ENCODE results near the gene GNAT1. TPM values are rescaled to one million over a fixed set of nuclear protein-coding genes. Genes with fewer than 3 reads are reported as not detected.

Gene GNAT1
- total RNA-seq = not detected

GRCh38 chr3:50190936-50191660 is at the start of gene GNAT1:
Gene GNAT1 (plus strand): TSS chr3:50191610. CDS start chr3:50191726, 116 bp downstream.

GRCh38 chr3:50154840-50155490 is 36.4 kb upstream of the GNAT1 start, which contains the start of gene SEMA3F:
Gene SEMA3F (plus strand): TSS chr3:50155324. CDS start chr3:50159623, 4,299 bp downstream.

GRCh38 chr3:50204804-50205412 is 13.5 kb downstream of the GNAT1 start, which contains the start of gene SLC38A3:
Gene SLC38A3 (plus strand): TSS chr3:50205271. CDS start chr3:50214200, 8,929 bp downstream.

GRCh38 chr3:50235716-50236483 is 44.5 kb downstream of the GNAT1 start, which contains the start of gene GNAI2:
Gene GNAI2 (plus strand): TSS chr3:50236204. CDS start chr3:50236336, 132 bp downstream.

Small RNA genes within 50 kb of the gene (small RNA-seq; reads per million reads assigned to genes)
- gene MIR566 (ENCODE audit: low replicate concordance) (not detected), gene MIR5787 (ENCODE audit: low replicate concordance) (not detected)

Other genes starting within 250 kb of the GNAT1 start
- gene RBM5, start 102.7 kb upstream of the GNAT1 start, total RNA-seq = 261 TPM
- gene SEMA3F, start 36.3 kb upstream of the GNAT1 start, total RNA-seq = 42.8 TPM
- gene SLC38A3, start 13.7 kb downstream of the GNAT1 start, total RNA-seq = 2.9 TPM
- 159 TPM for gene GNAI2, start 44.6 kb downstream of the GNAT1 start, total RNA-seq
- 70.1 TPM for gene SEMA3B, start 77.5 kb downstream of the GNAT1 start, total RNA-seq
- 3.2 TPM for gene LSMEM2, start 87.5 kb downstream of the GNAT1 start, total RNA-seq
- gene IFRD2, start 100.8 kb downstream of the GNAT1 start, total RNA-seq = 31.7 TPM
- gene HYAL3, start 107.8 kb downstream of the GNAT1 start, total RNA-seq = 3.7 TPM
- gene NAA80, start 107.8 kb downstream of the GNAT1 start, total RNA-seq = 4.8 TPM
- 6.3 TPM for gene HYAL1, start 112.0 kb downstream of the GNAT1 start, total RNA-seq
- 128 TPM for gene HYAL2, start 131.1 kb downstream of the GNAT1 start, total RNA-seq
- 10.5 TPM for gene TUSC2, start 136.6 kb downstream of the GNAT1 start, total RNA-seq
- 35.8 TPM for gene RASSF1, start 149.2 kb downstream of the GNAT1 start, total RNA-seq
- gene ZMYND10, start 154.1 kb downstream of the GNAT1 start, total RNA-seq = 3.9 TPM
- 27.5 TPM for gene NPRL2, start 159.2 kb downstream of the GNAT1 start, total RNA-seq
- 18.0 TPM for gene CYB561D2, start 159.3 kb downstream of the GNAT1 start, total RNA-seq
- 37.8 TPM for gene TMEM115, start 167.9 kb downstream of the GNAT1 start, total RNA-seq